HCEC 1CT (cell line): ENCODE results near the gene WASF2.
"Not testable (repeated sequence)": the region's sequence is repeated elsewhere in the genome, so short reads cannot be mapped to it uniquely, and the experiment has no call there.

Source experiments
- DNase-seq: peaks from one replicate; pipeline ENCODE4 v3.0.0-alpha.2; 2017

The WASF2 gene

GRCh38 chr1:27447883-27448282 is 42.1 kb downstream of the WASF2 start:
- no peak for DNase-seq

- DNase-seq, result no peak
Measured at GRCh38 chr1:27447399-27447798, 42.6 kb downstream of the WASF2 start.

- no peak for DNase-seq
Measured at GRCh38 chr1:27446496-27447020, 43.4 kb downstream of the WASF2 start.

GRCh38 chr1:27445177-27445936 is 44.6 kb downstream of the WASF2 start:
- no peak for DNase-seq

GRCh38 chr1:27444632-27445031 is 45.3 kb downstream of the WASF2 start:
- no peak for DNase-seq

- DNase-seq, result no peak
Measured at GRCh38 chr1:27439150-27439549, 50.8 kb downstream of the WASF2 start.

GRCh38 chr1:27438621-27439061 is 51.3 kb downstream of the WASF2 start:
- DNase-seq, result no peak

GRCh38 chr1:27436204-27437159 is 53.5 kb downstream of the WASF2 start:
- peak; percentile 66 for DNase-seq

GRCh38 chr1:27435566-27436203 is 54.3 kb downstream of the WASF2 start:
- no peak for DNase-seq

GRCh38 chr1:27433706-27434105 is 56.3 kb downstream of the WASF2 start:
- DNase-seq, result no peak

GRCh38 chr1:27432725-27433124 is 57.2 kb downstream of the WASF2 start:
- DNase-seq, result not testable (repeated sequence)

GRCh38 chr1:27431601-27431940 is 58.4 kb downstream of the WASF2 start:
- no peak for DNase-seq

- no peak for DNase-seq
Measured at GRCh38 chr1:27430903-27431600, 58.9 kb downstream of the WASF2 start.

GRCh38 chr1:27429029-27429425 is 60.9 kb downstream of the WASF2 start:
- no peak for DNase-seq

- no peak for DNase-seq
Measured at GRCh38 chr1:27428316-27429028, 61.5 kb downstream of the WASF2 start.

GRCh38 chr1:27427816-27428315 is 62.1 kb downstream of the WASF2 start:
- DNase-seq, result no peak

GRCh38 chr1:27427329-27427728 is 62.6 kb downstream of the WASF2 start:
- DNase-seq, result no peak

GRCh38 chr1:27423709-27424108 is 66.3 kb downstream of the WASF2 start:
- DNase-seq, result no peak

- DNase-seq, result peak; percentile 93
Measured at GRCh38 chr1:27418326-27419185, 71.4 kb downstream of the WASF2 start.

GRCh38 chr1:27417713-27418112 is 72.3 kb downstream of the WASF2 start:
- no peak for DNase-seq
